ENCODE measurements around the gene TP73.

The TP73 gene

GRCh38 chr1:3653286-3653618, 936 bp downstream of the TP73 start:
- no peak for DNase-seq (ENCODE audit: low read depth)

- DNase-seq (ENCODE audit: low read depth) = no peak
Observed at GRCh38 chr1:3654549-3655281, 2.4 kb downstream of the TP73 start.

- DNase-seq (ENCODE audit: low read depth) = no peak
Observed at GRCh38 chr1:3656450-3657095, 4.3 kb downstream of the TP73 start.

- DNase-seq (ENCODE audit: low read depth) = no peak
Observed at GRCh38 chr1:3657096-3657475, 4.8 kb downstream of the TP73 start.

GRCh38 chr1:3657578-3658230, 5.4 kb downstream of the TP73 start:
- no peak for DNase-seq (ENCODE audit: low read depth)

- no peak for DNase-seq (ENCODE audit: low read depth)
Observed at GRCh38 chr1:3658231-3658615, 5.9 kb downstream of the TP73 start.

- DNase-seq (ENCODE audit: low read depth) = no peak
Observed at GRCh38 chr1:3659093-3659492, 6.8 kb downstream of the TP73 start.

GRCh38 chr1:3660704-3661103, 8.4 kb downstream of the TP73 start:
- no peak for DNase-seq (ENCODE audit: low read depth)

- no peak for DNase-seq (ENCODE audit: low read depth)
Observed at GRCh38 chr1:3661631-3662030, 9.3 kb downstream of the TP73 start.

- DNase-seq (ENCODE audit: low read depth) = no peak
Observed at GRCh38 chr1:3662080-3662671, 9.9 kb downstream of the TP73 start.

- DNase-seq (ENCODE audit: low read depth) = no peak
Observed at GRCh38 chr1:3663999-3664699, 11.8 kb downstream of the TP73 start.

- no peak for DNase-seq (ENCODE audit: low read depth)
Observed at GRCh38 chr1:3664700-3665375, 12.5 kb downstream of the TP73 start.

GRCh38 chr1:3668148-3668547, 15.8 kb downstream of the TP73 start:
- DNase-seq (ENCODE audit: low read depth) = no peak

GRCh38 chr1:3668585-3669300, 16.4 kb downstream of the TP73 start:
- no peak for DNase-seq (ENCODE audit: low read depth)

- no peak for DNase-seq (ENCODE audit: low read depth)
Observed at GRCh38 chr1:3669421-3669821, 17.1 kb downstream of the TP73 start.

GRCh38 chr1:3669971-3670431, 17.7 kb downstream of the TP73 start:
- no peak for DNase-seq (ENCODE audit: low read depth)

GRCh38 chr1:3670823-3671265, 18.5 kb downstream of the TP73 start:
- DNase-seq (ENCODE audit: low read depth) = no peak

GRCh38 chr1:3671371-3672180, 19.3 kb downstream of the TP73 start:
- no peak for DNase-seq (ENCODE audit: low read depth)

- no peak for DNase-seq (ENCODE audit: low read depth)
Observed at GRCh38 chr1:3672231-3672970, 20.1 kb downstream of the TP73 start.

- DNase-seq (ENCODE audit: low read depth) = no peak
Observed at GRCh38 chr1:3672971-3673361, 20.6 kb downstream of the TP73 start.
